ENCODE measurements around the gene PAIP2.

- no peak for TF ChIP-seq EP300 (IDR thresholded peaks at IDR 0.05)
- TF ChIP-seq, protein P1, sequence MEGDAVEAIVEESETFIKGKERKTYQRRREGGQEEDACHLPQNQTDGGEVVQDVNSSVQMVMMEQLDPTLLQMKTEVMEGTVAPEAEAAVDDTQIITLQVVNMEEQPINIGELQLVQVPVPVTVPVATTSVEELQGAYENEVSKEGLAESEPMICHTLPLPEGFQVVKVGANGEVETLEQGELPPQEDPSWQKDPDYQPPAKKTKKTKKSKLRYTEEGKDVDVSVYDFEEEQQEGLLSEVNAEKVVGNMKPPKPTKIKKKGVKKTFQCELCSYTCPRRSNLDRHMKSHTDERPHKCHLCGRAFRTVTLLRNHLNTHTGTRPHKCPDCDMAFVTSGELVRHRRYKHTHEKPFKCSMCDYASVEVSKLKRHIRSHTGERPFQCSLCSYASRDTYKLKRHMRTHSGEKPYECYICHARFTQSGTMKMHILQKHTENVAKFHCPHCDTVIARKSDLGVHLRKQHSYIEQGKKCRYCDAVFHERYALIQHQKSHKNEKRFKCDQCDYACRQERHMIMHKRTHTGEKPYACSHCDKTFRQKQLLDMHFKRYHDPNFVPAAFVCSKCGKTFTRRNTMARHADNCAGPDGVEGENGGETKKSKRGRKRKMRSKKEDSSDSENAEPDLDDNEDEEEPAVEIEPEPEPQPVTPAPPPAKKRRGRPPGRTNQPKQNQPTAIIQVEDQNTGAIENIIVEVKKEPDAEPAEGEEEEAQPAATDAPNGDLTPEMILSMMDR (IDR thresholded peaks at IDR 0.05), result no peak
- no peak for TF ChIP-seq POLR2A (IDR thresholded peaks at IDR 0.05)
Measured at GRCh38 chr5:139314276-139314675, 27.4 kb upstream of the PAIP2 start.

Measured in ovary (tissue), 3 donors.